Measurements from ENCODE around the gene CPT2. TPM values are rescaled to one million over a fixed set of nuclear protein-coding genes. Genes with fewer than 3 reads are reported as not detected.
A peak's percentile ranks its signal among the peaks of the same experiment; 100 is the strongest.

The CPT2 gene
- polyA plus RNA-seq, 2 donors = 8.2 to 16.5 TPM

- Histone ChIP-seq H3K36me3 (ENCODE audit: control insufficient read depth in 2 of 2, insufficient read depth in 2 of 2, low read length in 1 of 2) (peaks cover 5 to 13% of the 10 kb centered on the region in 2 donors), H3K27ac (ENCODE audit: low read depth in 2 of 2, low read length in 1 of 2) (no peak overlapping the region), H3K9me3 (ENCODE audit: control insufficient read depth in 2 of 2, insufficient read depth in 1 of 2, low read depth in 1 of 2, low read length in 1 of 2) (peaks cover 0 to 8% of the 10 kb centered on the region in 2 donors), H3K27me3 (ENCODE audit: control insufficient read depth in 1 of 2, insufficient read depth in 2 of 2, low read length in 2 of 2) (no peaks in the 10 kb centered on the region), H3K4me1 (ENCODE audit: control insufficient read depth in 2 of 2, insufficient read depth in 2 of 2, low read length in 1 of 2) (no peaks in the 10 kb centered on the region), H3K4me3 (ENCODE audit: low read depth in 1 of 2, low read length in 2 of 2) (no peak overlapping the region)
- 48 to 66% methylated on average over 1 of the region's 1 CpG for WGBS, 2 donors
Measured at GRCh38 chr1:53207726-53208125, 11.1 kb downstream of the CPT2 start.

GRCh38 chr1:53210352-53210751 lies 13.7 kb downstream of the CPT2 start:
- Histone ChIP-seq H3K9me3 (ENCODE audit: control insufficient read depth in 2 of 2, insufficient read depth in 1 of 2, low read depth in 1 of 2, low read length in 1 of 2) (peaks cover 0 to 8% of the 10 kb centered on the region in 2 donors), H3K27me3 (ENCODE audit: control insufficient read depth in 1 of 2, insufficient read depth in 2 of 2, low read length in 2 of 2) (no peaks in the 10 kb centered on the region), H3K4me3 (ENCODE audit: low read depth in 1 of 2, low read length in 2 of 2) (no peak overlapping the region), H3K4me1 (ENCODE audit: control insufficient read depth in 2 of 2, insufficient read depth in 2 of 2, low read length in 1 of 2) (no peaks in the 10 kb centered on the region), H3K27ac (ENCODE audit: low read depth in 2 of 2, low read length in 1 of 2) (no peak overlapping the region), H3K36me3 (ENCODE audit: control insufficient read depth in 2 of 2, insufficient read depth in 2 of 2, low read length in 1 of 2) (peaks cover 8 to 16% of the 10 kb centered on the region in 2 donors)
- 87 to 91% methylated on average over 7 of the region's 7 CpGs for WGBS, 2 donors

- Histone ChIP-seq H3K4me1 (ENCODE audit: control insufficient read depth in 2 of 2, insufficient read depth in 2 of 2, low read length in 1 of 2) (no peaks in the 10 kb centered on the region), H3K27me3 (ENCODE audit: control insufficient read depth in 1 of 2, insufficient read depth in 2 of 2, low read length in 2 of 2) (no peaks in the 10 kb centered on the region), H3K9me3 (ENCODE audit: control insufficient read depth in 2 of 2, insufficient read depth in 1 of 2, low read depth in 1 of 2, low read length in 1 of 2) (peaks cover 0 to 5% of the 10 kb centered on the region in 2 donors), H3K36me3 (ENCODE audit: control insufficient read depth in 2 of 2, insufficient read depth in 2 of 2, low read length in 1 of 2) (peaks cover 6 to 18% of the 10 kb centered on the region in 2 donors), H3K4me3 (ENCODE audit: low read depth in 1 of 2, low read length in 2 of 2) (no peak overlapping the region), H3K27ac (ENCODE audit: low read depth in 2 of 2, low read length in 1 of 2) (no peak overlapping the region)
- 97 to 98% methylated on average over 11 of the region's 11 CpGs for WGBS, 2 donors
Measured at GRCh38 chr1:53210954-53211353, 14.3 kb downstream of the CPT2 start.

- Histone ChIP-seq H3K27ac (ENCODE audit: low read depth in 2 of 2, low read length in 1 of 2) (no peak overlapping the region), H3K4me3 (ENCODE audit: low read depth in 1 of 2, low read length in 2 of 2) (no peak overlapping the region), H3K4me1 (ENCODE audit: control insufficient read depth in 2 of 2, insufficient read depth in 2 of 2, low read length in 1 of 2) (no peaks in the 10 kb centered on the region), H3K27me3 (ENCODE audit: control insufficient read depth in 1 of 2, insufficient read depth in 2 of 2, low read length in 2 of 2) (no peaks in the 10 kb centered on the region), H3K9me3 (ENCODE audit: control insufficient read depth in 2 of 2, insufficient read depth in 1 of 2, low read depth in 1 of 2, low read length in 1 of 2) (no peaks in the 10 kb centered on the region), H3K36me3 (ENCODE audit: control insufficient read depth in 2 of 2, insufficient read depth in 2 of 2, low read length in 1 of 2) (peaks cover 6 to 20% of the 10 kb centered on the region in 2 donors)
- 78 to 89% methylated on average over 5 of the region's 5 CpGs for WGBS, 2 donors
Measured at GRCh38 chr1:53214376-53214940, 17.8 kb downstream of the CPT2 start.

GRCh38 chr1:53218201-53218600 lies 21.6 kb downstream of the CPT2 start:
- no peaks in the 10 kb centered on the region for H3K27me3 ChIP-seq (ENCODE audit: control insufficient read depth in 1 of 2, insufficient read depth in 2 of 2, low read length in 2 of 2)
- H3K27ac ChIP-seq (ENCODE audit: low read depth in 2 of 2, low read length in 1 of 2) = no peak overlapping the region
- WGBS, 2 donors = 87 to 88% methylated on average over 7 of the region's 7 CpGs
- no peaks in the 10 kb centered on the region for H3K4me1 ChIP-seq (ENCODE audit: control insufficient read depth in 2 of 2, insufficient read depth in 2 of 2, low read length in 1 of 2)
- H3K36me3 ChIP-seq (ENCODE audit: control insufficient read depth in 2 of 2, insufficient read depth in 2 of 2, low read length in 1 of 2) = peaks cover 3 to 11% of the 10 kb centered on the region in 2 donors
- H3K9me3 ChIP-seq (ENCODE audit: control insufficient read depth in 2 of 2, insufficient read depth in 1 of 2, low read depth in 1 of 2, low read length in 1 of 2) = no peaks in the 10 kb centered on the region
- H3K4me3 ChIP-seq (ENCODE audit: low read depth in 1 of 2, low read length in 2 of 2) = no peak overlapping the region

GRCh38 chr1:53219711-53220110 lies 23.1 kb downstream of the CPT2 start:
- H3K27ac ChIP-seq (ENCODE audit: low read depth in 2 of 2, low read length in 1 of 2) = peak overlapping the region in 1 of 2 donors; percentile 99
- no peaks in the 10 kb centered on the region for H3K27me3 ChIP-seq (ENCODE audit: control insufficient read depth in 1 of 2, insufficient read depth in 2 of 2, low read length in 2 of 2)
- peaks cover 0 to 5% of the 10 kb centered on the region in 2 donors for H3K36me3 ChIP-seq (ENCODE audit: control insufficient read depth in 2 of 2, insufficient read depth in 2 of 2, low read length in 1 of 2)
- H3K4me1 ChIP-seq (ENCODE audit: control insufficient read depth in 2 of 2, insufficient read depth in 2 of 2, low read length in 1 of 2) = no peaks in the 10 kb centered on the region
- H3K4me3 ChIP-seq (ENCODE audit: low read depth in 1 of 2, low read length in 2 of 2) = peak overlapping the region; percentile 30 to 60
- H3K9me3 ChIP-seq (ENCODE audit: control insufficient read depth in 2 of 2, insufficient read depth in 1 of 2, low read depth in 1 of 2, low read length in 1 of 2) = no peaks in the 10 kb centered on the region
- 21 to 24% methylated on average over 8 of the region's 8 CpGs for WGBS, 2 donors

- Histone ChIP-seq H3K9me3 (ENCODE audit: control insufficient read depth in 2 of 2, insufficient read depth in 1 of 2, low read depth in 1 of 2, low read length in 1 of 2) (no peaks in the 10 kb centered on the region), H3K36me3 (ENCODE audit: control insufficient read depth in 2 of 2, insufficient read depth in 2 of 2, low read length in 1 of 2) (peaks cover 0 to 5% of the 10 kb centered on the region in 2 donors), H3K27ac (ENCODE audit: low read depth in 2 of 2, low read length in 1 of 2) (peak within 1 kb of the TSS; percentile 97 to 99), H3K4me3 (ENCODE audit: low read depth in 1 of 2, low read length in 2 of 2) (peak within 1 kb of the TSS; percentile 60 to 99), H3K27me3 (ENCODE audit: control insufficient read depth in 1 of 2, insufficient read depth in 2 of 2, low read length in 2 of 2) (no peaks in the 10 kb centered on the region), H3K4me1 (ENCODE audit: control insufficient read depth in 2 of 2, insufficient read depth in 2 of 2, low read length in 1 of 2) (no peaks in the 10 kb centered on the region)
- 0% methylated on average over 56 to 61 of the region's 61 CpGs for WGBS, 2 donors
Measured at GRCh38 chr1:53220171-53220961, 23.7 kb downstream of the CPT2 start, which contains the start of gene CZIB. TSS of gene CZIB (minus strand) at chr1:53220634. CDS start at chr1:53220575, 59 bp downstream.

GRCh38 chr1:53220962-53221286 lies 24.3 kb downstream of the CPT2 start:
- Histone ChIP-seq H3K36me3 (ENCODE audit: control insufficient read depth in 2 of 2, insufficient read depth in 2 of 2, low read length in 1 of 2) (peaks cover 0 to 2% of the 10 kb centered on the region in 2 donors), H3K4me3 (ENCODE audit: low read depth in 1 of 2, low read length in 2 of 2) (peak overlapping the region; percentile 60 to 99), H3K27me3 (ENCODE audit: control insufficient read depth in 1 of 2, insufficient read depth in 2 of 2, low read length in 2 of 2) (no peaks in the 10 kb centered on the region), H3K4me1 (ENCODE audit: control insufficient read depth in 2 of 2, insufficient read depth in 2 of 2, low read length in 1 of 2) (no peaks in the 10 kb centered on the region), H3K9me3 (ENCODE audit: control insufficient read depth in 2 of 2, insufficient read depth in 1 of 2, low read depth in 1 of 2, low read length in 1 of 2) (no peaks in the 10 kb centered on the region), H3K27ac (ENCODE audit: low read depth in 2 of 2, low read length in 1 of 2) (peak overlapping the region; percentile 97 to 99)
- WGBS, 2 donors = 31 to 42% methylated on average over 3 of the region's 3 CpGs

GRCh38 chr1:53237638-53238037 lies 41.0 kb downstream of the CPT2 start:
- Histone ChIP-seq H3K27ac (ENCODE audit: low read depth in 2 of 2, low read length in 1 of 2) (peak overlapping the region in 1 of 2 donors; percentile 65), H3K36me3 (ENCODE audit: control insufficient read depth in 2 of 2, insufficient read depth in 2 of 2, low read length in 1 of 2) (peaks cover 5 to 6% of the 10 kb centered on the region in 2 donors), H3K9me3 (ENCODE audit: control insufficient read depth in 2 of 2, insufficient read depth in 1 of 2, low read depth in 1 of 2, low read length in 1 of 2) (no peaks in the 10 kb centered on the region), H3K4me1 (ENCODE audit: control insufficient read depth in 2 of 2, insufficient read depth in 2 of 2, low read length in 1 of 2) (peaks cover 0 to 3% of the 10 kb centered on the region in 2 donors), H3K4me3 (ENCODE audit: low read depth in 1 of 2, low read length in 2 of 2) (peak overlapping the region; percentile 92 to 99), H3K27me3 (ENCODE audit: control insufficient read depth in 1 of 2, insufficient read depth in 2 of 2, low read length in 2 of 2) (no peaks in the 10 kb centered on the region)
- WGBS, 2 donors = 16 to 30% methylated on average over 7 to 8 of the region's 8 CpGs
